Dedifferentiated amniotic fluid mesenchymal stem cell (primary cell): Measurements from ENCODE around the gene TUB.
A peak's percentile ranks its signal among the peaks of the same experiment; 100 is the strongest.

ENCODE experiments used
- DNase-seq: peaks from one replicate; pipeline ENCODE4 v3.0.0-alpha.2; 2016; ENCODE audit errors: extremely low spot score

The TUB gene

GRCh38 chr11:8080674-8081590 lies at the start of gene TUB:
TUB (plus strand) TSS chr11:8081211; CDS start chr11:8081511, 300 bp downstream.
- DNase-seq: no peak

- no peak for DNase-seq
These were observed 49.5 kb upstream of the TUB start for GRCh38 chr11:8031248-8032115.

GRCh38 chr11:8032122-8032521 lies 48.9 kb upstream of the TUB start:
- no peak for DNase-seq

- no peak for DNase-seq
These were observed 48.3 kb upstream of the TUB start for GRCh38 chr11:8032576-8033304.

GRCh38 chr11:8033305-8034105 lies 47.5 kb upstream of the TUB start:
- peak; percentile 73 for DNase-seq

GRCh38 chr11:8034106-8034585 lies 46.9 kb upstream of the TUB start:
- DNase-seq: no peak

- no peak for DNase-seq
These were observed 46.3 kb upstream of the TUB start for GRCh38 chr11:8034604-8035190.

- no peak for DNase-seq
These were observed 45.7 kb upstream of the TUB start for GRCh38 chr11:8035200-8035855.

GRCh38 chr11:8036002-8036802 lies 44.8 kb upstream of the TUB start:
- no peak for DNase-seq

GRCh38 chr11:8036986-8037385 lies 44.0 kb upstream of the TUB start:
- DNase-seq: no peak

- no peak for DNase-seq
These were observed 42.6 kb upstream of the TUB start for GRCh38 chr11:8038393-8038792.

- no peak for DNase-seq
These were observed 42.0 kb upstream of the TUB start for GRCh38 chr11:8038811-8039529.

- no peak for DNase-seq
These were observed 41.3 kb upstream of the TUB start for GRCh38 chr11:8039530-8040260.

GRCh38 chr11:8040261-8040920 lies 40.6 kb upstream of the TUB start:
- no peak for DNase-seq

- DNase-seq: no peak
These were observed 40.1 kb upstream of the TUB start for GRCh38 chr11:8040921-8041285.

- DNase-seq: no peak
These were observed 39.4 kb upstream of the TUB start for GRCh38 chr11:8041576-8041975.

GRCh38 chr11:8043756-8044155 lies 37.3 kb upstream of the TUB start:
- DNase-seq: no peak
